Right ventricle myocardium inferior (tissue), 1 donor: ENCODE measurements around the gene PTGIR. TPM values are rescaled to one million over a fixed set of nuclear protein-coding genes. Genes with fewer than 3 reads are reported as not detected.

Experiments
- ATAC-seq: fragments of 200-7000 bp; cut with Tn5 transposase; one replicate; pipeline ENCODE4 v1.9.1; 2020; ENCODE audit warnings: mild to moderate bottlenecking, moderate library complexity
- DNase-seq: peaks from one replicate; pipeline ENCODE4 v3.0.0; 2021; ENCODE audit errors: missing footprints
- intact Hi-C: fragments of 100-400 bp; cut with DNase I; formaldehyde crosslinking; loops from one replicate; pipeline ENCODE4 v1.11.0; 2022
- long read RNA-seq: library from polyadenylated mRNA; unstranded; transcript quantifications from one replicate; pipeline ENCODE4 v2.0.0, GENCODE V29; 2021
- total RNA-seq: library from RNA; stranded (reverse); fragmentation: NEBNext Ultra II Directional; extraction: Animal tissue kit (Norgen Biotek cat#: 25700); gene quantifications from one replicate; pipeline ENCODE4 v1.2.1, GENCODE V29; 2021
- donor health status: DM: no; HTN: yes; CAD: no; lungs with severe emphysema.

The PTGIR gene, protein sequence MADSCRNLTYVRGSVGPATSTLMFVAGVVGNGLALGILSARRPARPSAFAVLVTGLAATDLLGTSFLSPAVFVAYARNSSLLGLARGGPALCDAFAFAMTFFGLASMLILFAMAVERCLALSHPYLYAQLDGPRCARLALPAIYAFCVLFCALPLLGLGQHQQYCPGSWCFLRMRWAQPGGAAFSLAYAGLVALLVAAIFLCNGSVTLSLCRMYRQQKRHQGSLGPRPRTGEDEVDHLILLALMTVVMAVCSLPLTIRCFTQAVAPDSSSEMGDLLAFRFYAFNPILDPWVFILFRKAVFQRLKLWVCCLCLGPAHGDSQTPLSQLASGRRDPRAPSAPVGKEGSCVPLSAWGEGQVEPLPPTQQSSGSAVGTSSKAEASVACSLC
- total RNA-seq, result 3.8 TPM
- long read RNA-seq, partial matches to known transcripts, result 2 of 6 reads
- long read RNA-seq, other reads (novel, unspliced or antisense), result 1 of 6 reads

DNA sequence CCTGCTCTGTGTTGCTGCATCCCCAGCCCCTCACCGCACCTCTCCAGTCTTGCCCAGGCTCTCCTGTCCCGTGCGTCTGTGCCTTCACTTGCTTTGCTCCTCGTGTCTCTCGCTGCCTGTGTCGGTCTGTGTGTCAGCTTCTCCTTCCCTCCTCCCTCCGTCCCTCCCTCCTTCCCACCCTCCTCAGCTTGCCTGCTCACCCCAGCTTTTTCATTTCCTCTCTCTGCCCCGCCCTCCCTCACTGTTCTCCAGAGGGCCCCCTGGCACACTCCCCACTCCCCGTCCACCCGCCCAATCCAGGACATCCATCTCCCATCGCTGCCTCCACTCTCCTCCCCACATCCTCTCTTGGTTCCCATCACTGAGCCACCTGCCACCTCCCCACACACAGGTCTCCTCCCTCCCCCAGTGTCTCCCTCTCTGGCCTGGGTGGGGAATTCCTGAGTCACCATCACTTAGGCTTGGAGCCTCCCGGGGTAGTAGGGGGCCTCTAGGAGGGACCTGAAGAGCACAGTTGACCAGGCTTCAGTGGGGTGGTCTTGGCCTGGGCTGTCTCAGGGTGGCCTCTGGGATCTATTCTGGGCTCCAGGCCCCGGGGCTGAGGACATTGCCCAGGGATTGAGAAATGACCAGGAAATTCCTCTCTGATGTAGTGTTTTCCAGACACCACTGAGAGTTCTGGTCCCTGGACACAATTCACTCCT is at the start of gene PTGIR:
Gene PTGIR, minus strand, starts transcription at position 132 of the 704 bp plus-strand sequence. CDS start 864 bp downstream, outside the sequence.
- peak; percentile 88 for ATAC-seq
- DNase-seq, result peak; percentile 84
- intact Hi-C loops, result no loop called here

DNA sequence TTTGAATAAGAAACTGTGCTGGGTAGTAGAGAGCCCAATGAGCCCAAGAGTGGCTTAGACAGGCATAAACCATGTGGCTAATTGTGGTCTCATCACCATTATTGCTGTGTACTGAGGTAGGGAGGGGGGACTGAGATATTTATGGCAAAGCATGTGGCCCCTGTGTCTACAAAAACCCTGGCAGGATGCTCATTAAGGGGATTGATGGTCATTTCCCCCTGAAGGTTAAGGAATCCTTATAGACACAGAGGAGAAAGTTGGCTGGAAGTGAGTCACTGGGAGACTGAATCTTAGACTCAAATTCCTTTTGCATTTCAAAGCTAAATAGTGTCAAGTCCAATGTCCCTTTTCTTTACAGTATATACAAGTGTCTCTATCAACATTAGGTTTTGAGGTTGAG is 45.9 kb upstream of the PTGIR start:
- ATAC-seq (no peak), DNase-seq (no peak)
- intact Hi-C loops, result no loop called here

DNA sequence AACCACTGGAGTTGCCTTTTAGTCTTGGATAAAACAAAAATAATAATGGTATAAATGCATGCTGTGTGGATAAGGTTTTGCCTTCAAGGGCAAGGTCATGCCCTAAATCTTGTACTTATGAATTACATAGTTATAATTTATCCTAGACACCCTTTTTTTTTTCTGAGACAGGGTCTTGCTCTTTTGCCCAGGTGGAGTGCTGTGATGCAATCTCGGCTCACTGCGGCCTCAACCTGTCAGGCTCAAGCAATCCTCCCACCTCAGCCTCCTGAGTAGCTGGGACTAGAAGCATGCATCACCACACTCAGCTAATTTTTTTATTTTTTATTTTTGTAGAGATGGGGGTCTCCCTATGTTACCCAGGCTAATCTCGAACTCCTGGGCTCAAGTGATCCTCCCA is 43.8 kb upstream of the PTGIR start:
- ATAC-seq (no peak), DNase-seq (no peak)
- intact Hi-C loops, result no loop called here

DNA sequence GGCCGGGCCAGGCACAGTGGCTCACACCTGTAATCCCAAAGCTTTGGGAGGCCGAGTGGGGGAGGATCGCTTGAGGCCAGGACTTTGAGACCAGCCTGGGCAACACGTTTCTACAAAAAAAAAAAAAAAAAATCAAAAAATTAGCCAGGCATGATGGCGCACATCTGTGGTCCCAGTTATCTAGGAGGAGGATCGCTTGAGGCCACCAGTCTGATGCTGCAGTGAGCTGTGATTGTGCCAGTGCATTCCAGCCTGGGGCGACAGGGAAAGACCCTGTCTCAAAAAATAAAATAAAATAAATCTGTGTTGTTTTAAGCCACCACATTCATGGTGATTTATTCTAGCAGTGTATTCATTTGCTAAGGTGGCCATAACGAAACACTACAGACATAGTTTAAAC is 40.2 kb upstream of the PTGIR start:
- intact Hi-C loops, result no loop called here
- no peak for DNase-seq
- no peak for ATAC-seq

DNA sequence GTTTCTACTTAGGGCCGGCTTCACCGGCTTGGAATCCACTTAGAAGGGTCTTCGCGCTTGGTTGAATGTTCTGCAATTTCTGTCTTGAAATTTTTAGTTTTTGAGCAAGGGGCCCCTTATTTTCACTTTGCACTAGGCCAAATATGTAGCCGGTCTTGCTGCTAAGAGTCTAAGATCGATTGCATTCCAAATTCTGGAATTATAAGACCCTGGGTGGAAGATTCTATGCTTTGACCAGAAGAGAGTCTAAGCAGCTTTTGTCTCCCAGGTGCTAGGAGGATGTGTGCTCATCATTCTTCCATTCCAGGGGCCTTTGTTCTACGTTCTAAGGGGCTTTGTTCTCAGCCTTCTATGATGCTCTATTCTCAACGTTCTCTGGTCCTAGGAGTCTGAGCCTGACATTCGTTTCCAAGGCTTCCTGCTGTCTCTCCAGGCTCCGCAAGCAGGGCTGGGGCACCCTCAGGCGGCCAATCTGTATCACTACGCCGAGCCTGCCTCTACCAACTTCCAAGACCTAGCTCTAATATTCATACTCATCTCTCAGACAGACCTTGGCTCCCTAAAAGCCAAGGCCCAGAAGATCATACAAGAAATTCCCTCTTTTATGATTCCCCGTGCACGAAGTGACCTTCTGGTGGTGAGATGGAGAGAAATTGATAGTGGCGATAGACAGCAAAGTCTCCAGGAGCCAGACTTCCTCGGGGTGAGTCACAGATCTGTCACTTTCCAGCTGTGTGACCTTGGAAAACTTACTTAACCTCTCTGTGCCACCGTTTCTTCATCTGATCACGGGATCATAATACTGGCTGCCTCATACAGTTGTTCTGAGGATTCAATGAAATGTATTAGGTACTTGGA is 37.1 kb upstream of the PTGIR start:
- DNase-seq, result peak; percentile 91
- intact Hi-C loops, result loop anchor here (1.0 to 2.0 kb wide), 2 partner anchors 48 to 133 kb away; no protein-coding TSS in a partner anchor
- ATAC-seq, result peak; percentile 79

DNA sequence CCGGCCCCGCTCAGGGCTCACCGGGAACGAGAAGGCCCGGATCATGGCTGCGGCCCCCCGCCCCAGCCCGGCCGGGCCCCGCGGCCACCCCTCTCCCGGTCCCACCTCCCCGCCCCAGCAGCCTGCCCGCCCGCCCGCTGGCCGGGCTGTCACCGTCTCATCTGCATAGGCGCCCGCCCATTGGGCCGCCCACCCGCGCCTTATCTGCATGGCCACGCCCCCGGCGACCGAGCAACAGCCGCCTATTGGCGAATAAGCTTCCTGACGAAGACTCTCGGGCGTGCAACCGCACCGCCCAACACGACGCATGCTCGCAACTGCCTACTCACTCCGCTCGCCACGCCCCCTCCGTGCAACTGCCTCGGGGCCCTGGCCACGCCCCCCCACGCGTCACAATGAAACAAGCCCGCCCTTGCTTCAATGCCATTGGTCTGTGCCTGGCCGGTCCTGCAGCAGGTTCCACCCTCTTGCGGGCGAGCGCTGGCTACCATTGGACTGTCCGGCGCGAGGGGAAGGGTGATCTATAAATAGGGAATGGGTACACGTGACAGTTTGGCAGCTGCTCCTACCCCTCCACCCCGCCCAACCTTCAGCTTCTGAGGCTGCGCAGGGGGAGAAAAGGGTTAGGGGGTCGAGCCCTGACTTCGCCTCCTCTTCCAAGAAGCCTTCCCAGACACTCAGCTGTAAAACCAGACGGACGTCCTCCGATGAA is 36.3 kb upstream of the PTGIR start, which contains the start of gene DACT3:
Gene DACT3, minus strand, starts transcription at position 163 of the 712 bp plus-strand sequence. Its CDS starts 118 bp downstream, at position 45.
- ATAC-seq (peak; percentile 97), DNase-seq (peak; percentile 100)
- intact Hi-C loops, result no loop called here

DNA sequence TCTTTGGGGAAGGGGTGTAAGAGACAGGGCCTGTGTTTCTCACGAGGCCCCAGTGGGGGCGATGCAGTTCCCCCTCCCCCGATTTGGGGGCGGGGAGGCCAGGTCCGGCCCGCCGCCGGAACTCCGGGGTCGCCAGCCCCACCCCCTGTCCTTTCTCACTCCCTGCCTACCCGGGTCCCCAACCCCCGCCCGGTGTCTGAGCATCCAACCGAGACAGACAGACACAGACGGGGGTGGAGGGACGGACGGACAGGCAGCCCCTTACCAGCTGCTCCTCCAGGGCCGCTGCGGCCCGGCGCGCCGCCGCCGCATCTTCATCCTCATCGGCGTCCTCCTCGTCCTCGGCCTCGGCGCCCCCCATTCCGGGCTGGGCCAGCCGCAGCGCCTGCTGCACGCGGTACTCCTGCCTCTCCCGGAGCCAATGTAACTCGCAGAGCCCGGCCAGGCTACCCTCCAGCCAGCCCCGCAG is 35.7 kb upstream of the PTGIR start:
- no peak for ATAC-seq
- intact Hi-C loops, result no loop called here
- DNase-seq, result peak; percentile 72

DNA sequence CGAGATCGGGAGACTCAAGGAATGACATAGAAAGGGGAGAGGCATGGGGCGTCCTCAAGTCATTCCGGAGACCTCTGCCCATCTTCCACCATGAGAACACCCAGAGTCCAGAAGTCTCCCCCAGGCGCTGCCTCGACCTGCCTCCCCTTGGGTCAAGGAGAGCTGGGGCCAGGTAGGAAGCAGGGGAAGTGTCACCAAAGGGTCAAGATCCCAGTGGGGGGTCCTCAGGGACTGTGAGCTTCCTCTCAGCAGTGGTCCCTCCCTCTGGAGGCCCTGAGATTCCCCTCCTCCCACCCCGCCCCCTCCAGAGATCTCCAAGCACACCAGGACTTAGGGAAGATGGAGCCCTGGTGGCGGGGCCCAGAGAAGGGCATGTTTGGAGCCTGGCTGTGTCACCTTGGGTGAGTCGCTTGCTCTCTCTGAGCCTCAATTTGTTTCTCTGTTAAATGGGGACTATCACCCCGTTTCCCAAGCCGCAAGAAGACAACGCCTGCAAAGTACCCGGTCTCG is 35.2 kb upstream of the PTGIR start:
- no peak for DNase-seq
- ATAC-seq, result no peak
- intact Hi-C loops, result no loop called here

DNA sequence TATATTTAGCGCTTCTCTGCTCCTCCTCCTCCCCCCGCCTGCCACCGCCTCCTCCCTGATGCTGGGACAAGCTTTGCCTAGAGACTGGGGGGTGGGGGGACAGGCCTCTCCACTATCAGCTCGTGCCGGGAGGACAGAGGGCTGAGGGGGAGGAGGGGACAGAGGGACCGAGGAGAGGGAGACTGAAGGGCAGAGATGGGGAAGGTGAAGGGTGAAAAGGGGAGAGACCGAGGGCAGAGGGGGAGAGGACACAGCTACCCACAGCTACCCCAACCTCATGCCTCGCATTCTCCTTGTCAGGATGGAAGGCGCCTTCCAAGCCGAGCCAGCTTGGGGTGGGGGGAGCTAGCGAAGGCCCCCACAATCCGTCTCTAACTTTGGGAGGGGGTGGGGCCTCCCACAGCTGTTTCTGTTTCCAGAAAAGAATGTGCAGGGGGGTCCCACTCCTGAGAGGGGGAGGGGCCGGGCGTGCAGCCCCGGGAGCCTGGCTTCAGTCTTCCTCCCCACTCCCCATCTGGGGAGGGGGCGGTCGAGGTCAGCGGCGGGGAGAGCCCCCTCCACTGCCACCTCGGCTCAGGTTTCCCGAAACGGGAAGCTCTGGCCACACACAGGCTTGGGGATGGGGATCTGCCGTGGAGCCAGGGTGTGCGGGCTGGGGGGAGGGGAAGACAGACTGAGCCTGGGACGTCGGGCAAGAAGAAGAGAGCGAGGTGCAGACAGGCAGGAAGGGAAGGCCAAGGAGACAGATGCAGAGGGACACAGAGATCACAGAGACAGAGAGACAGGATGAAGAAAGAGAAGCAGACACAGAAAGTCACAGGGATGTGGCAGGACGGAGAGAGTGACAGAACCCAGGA is 34.5 kb upstream of the PTGIR start:
- DNase-seq, result no peak
- intact Hi-C loops, result no loop called here
- ATAC-seq, result no peak

DNA sequence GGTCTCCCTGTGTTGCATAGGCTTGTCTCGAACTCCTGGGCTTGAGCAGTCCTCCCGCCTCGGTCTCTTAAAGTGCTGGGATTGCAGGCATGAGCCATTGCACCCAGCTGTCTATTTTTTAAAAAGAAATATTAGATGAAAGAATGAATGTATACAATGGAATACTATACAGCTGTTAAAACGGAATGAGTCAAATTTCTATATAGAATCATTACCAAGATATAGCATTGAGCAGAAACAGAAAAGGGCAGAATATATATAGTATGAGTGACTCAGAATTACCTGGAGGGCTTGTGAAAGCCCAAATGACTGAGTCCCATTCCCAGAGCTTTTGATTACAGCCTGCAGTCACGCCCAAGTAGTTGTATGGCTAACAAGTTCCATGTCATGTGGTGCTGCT is 31.7 kb upstream of the PTGIR start:
- no peak for ATAC-seq
- no peak for DNase-seq
- intact Hi-C loops, result no loop called here

DNA sequence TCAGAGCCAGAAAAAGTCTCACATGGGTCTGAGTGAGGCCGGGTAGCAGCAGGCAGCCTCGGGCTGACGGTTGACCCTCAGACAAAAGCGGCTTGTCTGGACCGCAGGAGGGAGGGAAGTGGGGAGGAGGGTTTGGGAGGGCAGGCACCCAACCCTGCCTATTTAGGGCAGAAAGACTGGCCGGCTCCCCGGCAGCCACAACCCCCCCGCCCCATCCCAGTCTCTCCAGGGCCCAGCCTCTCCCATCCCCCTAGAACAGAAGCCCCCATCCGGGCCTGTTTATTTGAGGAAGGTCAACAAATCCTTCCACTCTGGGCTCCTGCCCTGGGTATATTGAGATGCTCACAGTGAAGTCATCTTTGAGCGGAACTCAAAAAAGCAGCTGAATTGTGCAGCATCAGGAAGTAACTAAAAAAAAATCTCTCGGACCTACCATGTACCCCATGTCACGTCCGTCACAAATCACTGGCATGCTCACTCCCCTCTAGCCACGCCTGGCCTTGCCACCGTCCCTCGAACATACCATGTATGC is 29.8 kb upstream of the PTGIR start:
- intact Hi-C loops, result no loop called here
- ATAC-seq (peak; percentile 36), DNase-seq (no peak)

DNA sequence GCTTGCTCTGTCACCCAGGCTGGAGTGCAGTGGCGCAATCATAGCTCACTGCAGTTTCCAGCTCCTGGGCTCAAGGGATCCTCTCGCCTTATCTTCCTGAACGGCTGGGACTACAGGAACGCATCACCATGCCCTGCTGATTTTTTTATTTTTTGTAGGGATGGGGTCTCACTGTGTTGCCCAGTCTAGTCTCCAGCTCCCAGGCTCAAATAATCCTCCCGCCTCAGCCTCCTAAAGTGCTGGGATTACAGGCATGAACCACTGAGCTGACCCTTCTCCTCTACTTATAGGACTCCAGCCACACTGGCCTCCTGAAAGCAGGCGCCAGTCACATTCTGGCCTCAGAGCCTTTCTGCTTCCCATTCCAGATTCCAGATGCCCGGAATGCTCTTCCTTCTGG is 25.6 kb upstream of the PTGIR start:
- no peak for ATAC-seq
- intact Hi-C loops, result no loop called here
- no peak for DNase-seq

DNA sequence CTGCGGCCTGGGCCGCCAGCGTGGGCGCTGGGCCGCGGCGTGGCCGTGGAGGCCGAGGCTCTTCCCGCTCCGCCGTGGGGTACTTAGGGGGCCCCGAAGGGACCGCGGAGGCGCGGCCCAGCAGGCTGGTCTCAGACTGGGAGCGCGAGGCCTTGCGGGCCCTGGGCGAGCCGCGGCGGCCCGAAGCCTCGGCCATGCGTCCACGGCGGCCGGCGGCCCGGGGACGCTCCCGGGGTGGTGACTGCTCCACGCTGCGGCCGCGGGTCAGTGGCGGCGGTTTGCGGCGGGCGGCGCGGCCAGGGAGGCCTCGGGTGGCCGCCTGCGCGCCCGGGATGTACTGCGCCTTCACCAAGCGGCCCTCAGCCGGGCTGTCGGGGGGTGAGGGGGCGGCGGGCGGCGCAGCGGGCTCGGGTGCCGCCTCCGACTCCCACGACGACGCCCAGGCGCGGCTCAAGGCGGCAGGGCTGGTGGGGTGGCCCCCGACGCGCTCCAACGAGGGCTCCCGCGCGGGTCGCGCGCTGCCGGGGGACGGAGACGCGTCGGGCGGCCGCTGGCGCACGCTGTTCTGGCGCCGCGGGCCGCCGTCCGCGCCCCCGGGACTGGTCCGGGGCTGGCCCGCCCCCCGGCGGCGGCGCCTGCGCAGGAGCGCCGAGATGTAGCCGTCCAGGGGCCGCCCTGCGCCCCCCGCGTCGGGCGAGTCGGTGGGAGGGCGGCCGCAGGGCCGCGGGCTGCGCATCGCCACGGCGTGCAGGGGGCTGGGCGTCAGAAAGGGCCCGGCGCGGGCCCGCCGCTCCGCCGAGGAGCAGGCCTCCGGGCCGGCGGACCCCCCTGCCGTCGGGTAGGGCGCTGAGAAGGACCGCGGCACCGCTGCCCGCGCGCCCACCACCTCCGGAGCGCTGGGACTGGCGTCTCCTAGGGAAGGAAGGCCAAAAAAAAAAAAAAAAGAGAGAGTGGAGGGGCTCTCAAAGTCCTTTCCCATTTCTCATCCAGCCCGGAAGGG is 24.4 kb upstream of the PTGIR start:
- no peak for ATAC-seq
- intact Hi-C loops, result no loop called here
- no peak for DNase-seq

DNA sequence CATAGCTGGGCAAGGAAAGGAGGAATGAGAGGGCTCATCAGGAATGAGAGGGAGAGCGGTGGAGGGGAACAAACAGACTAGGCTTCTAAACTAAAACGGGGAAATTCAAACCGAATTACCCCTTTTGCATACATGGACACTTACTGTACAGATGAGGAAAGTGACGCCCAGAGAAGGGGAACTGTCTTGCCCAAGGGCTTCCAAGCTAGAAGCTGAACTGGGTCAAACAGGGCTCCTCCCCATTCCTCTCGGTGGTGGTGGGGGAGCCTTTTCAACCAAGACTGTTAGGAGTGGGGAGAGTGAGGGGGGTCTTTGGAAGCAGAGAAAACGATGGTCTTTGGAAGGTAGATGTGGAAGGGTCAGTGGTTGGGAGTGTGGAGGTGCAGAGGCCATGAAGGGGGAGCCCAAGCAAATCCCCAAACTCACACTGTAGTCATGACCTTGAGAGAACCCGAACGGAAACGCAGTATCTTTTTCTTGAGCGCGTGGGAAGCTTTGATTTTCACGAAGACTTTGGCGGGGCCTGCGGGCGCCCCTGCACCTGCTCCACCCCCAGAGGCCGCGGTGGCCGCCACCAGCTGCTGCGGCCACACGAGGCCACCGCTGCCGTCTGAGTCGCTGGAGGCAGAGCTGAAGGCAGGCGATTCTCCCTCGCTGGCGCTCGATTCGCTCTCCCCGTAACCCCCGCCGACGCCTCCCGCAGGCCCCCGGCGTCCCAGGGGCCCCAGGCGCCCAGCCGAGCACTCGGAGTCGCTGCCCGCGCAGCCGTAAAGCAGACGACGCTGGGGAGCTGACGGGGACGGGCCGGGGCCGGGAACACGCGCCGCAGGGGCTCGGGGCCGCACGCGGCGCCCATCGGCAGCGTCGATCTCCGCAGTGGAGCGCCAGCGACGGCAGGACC is 23.4 kb upstream of the PTGIR start:
- no peak for ATAC-seq
- intact Hi-C loops, result no loop called here
- no peak for DNase-seq

DNA sequence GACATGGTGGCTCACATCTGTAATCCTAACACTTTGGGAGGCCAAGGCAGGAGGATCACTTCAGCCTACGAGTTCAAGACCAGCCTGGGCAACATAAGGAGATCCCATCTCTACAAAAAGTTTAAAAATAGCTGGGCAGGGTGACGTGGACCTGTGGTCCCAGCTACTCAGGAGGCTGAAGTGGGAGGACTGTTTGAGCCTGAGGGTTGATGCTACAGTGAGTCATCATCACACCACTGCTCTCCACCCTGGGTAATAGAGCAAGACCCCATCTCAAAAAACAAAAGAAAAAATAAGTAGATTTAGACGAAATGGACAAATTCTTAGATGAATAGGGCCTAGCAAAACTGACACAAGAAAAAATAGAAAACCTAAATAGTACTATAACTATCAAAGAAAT is 21.5 kb upstream of the PTGIR start:
- DNase-seq (no peak), ATAC-seq (no peak)
- intact Hi-C loops, result no loop called here
